MCF 10A (cell line): ENCODE measurements around the gene EIF2B2. TPM values are rescaled to one million over a fixed set of nuclear protein-coding genes. Genes with fewer than 3 reads are reported as not detected.
"Not testable (repeated sequence)": the region's sequence is repeated elsewhere in the genome, so short reads cannot be mapped to it uniquely, and the experiment has no call there.

Experiments used
- BruUV-seq: library from RNA; stranded (reverse); fragments of 400-500 nt; replicated peaks from 2 replicates; lab custom pipeline; 2021; lab: Mats Ljungman, UMichigan
- CTCF ChIA-PET: fragments of 300-600 bp; sonication (Branson Sonifier 250); formaldehyde crosslinking; extraction: SDS; loops from one replicate; lab custom pipeline; 2021; ENCODE audit warnings: antibody characterized with exemption, inconsistent platforms; lab: Yijun Ruan, JAX
- POLR2A ChIA-PET: fragments of 300-600, 350-650 bp; sonication (Branson Sonifier 250); formaldehyde crosslinking; extraction: SDS; loops from one replicate; lab custom pipeline; 2020; ENCODE audit warnings: antibody characterized with exemption, inconsistent platforms; lab: Yijun Ruan, JAX
- DNase-seq: peaks from one replicate; pipeline ENCODE4 v3.0.0-alpha.2; 2018; ENCODE audit not compliant: unreplicated experiment
- H3K27ac Mint-ChIP-seq: one replicate; pipeline ENCODE4 v1.8.0; 2022; ENCODE audit warnings: mild to moderate bottlenecking, low read depth, mixed read lengths; ENCODE audit not compliant: unreplicated experiment
- H3K27me3 Mint-ChIP-seq: one replicate; pipeline ENCODE4 v1.8.0; 2022; ENCODE audit warnings: mixed read lengths; ENCODE audit not compliant: insufficient read depth, unreplicated experiment
- H3K36me3 Mint-ChIP-seq: one replicate; pipeline ENCODE4 v1.8.0; 2022; ENCODE audit warnings: mild to moderate bottlenecking, moderate library complexity, mixed read lengths; ENCODE audit not compliant: insufficient read depth, unreplicated experiment
- H3K4me1 Mint-ChIP-seq: one replicate; pipeline ENCODE4 v1.8.0; 2022; ENCODE audit warnings: mixed read lengths; ENCODE audit not compliant: insufficient read depth, unreplicated experiment
- H3K4me3 Mint-ChIP-seq: one replicate; pipeline ENCODE4 v1.8.0; 2022; ENCODE audit warnings: mild to moderate bottlenecking, moderate library complexity, mixed read lengths; ENCODE audit not compliant: unreplicated experiment
- H3K9me3 Mint-ChIP-seq: one replicate; pipeline ENCODE4 v1.8.0; 2022; ENCODE audit warnings: mixed read lengths; ENCODE audit not compliant: unreplicated experiment
- intact Hi-C: fragments of 100-400 bp; cut with micrococcal nuclease; formaldehyde crosslinking; loops from 2 replicates; pipeline ENCODE4 v1.14.1; 2022
- total RNA-seq: library from RNA; stranded (reverse); gene quantifications from 2 replicates; pipeline ENCODE4 v1.2.3, GENCODE V29; 2022
- TF ChIP-seq, protein P1 (sequence below): fragments of 200-600 bp; IDR thresholded peaks from one replicate; pipeline ENCODE4 v1.8.0; 2022; ENCODE audit warnings: antibody characterized with exemption, mild to moderate bottlenecking; ENCODE audit not compliant: unreplicated experiment

Gene EIF2B2
- total RNA-seq, 1 experiment from 2014 or later: 53.8 TPM

DNA sequence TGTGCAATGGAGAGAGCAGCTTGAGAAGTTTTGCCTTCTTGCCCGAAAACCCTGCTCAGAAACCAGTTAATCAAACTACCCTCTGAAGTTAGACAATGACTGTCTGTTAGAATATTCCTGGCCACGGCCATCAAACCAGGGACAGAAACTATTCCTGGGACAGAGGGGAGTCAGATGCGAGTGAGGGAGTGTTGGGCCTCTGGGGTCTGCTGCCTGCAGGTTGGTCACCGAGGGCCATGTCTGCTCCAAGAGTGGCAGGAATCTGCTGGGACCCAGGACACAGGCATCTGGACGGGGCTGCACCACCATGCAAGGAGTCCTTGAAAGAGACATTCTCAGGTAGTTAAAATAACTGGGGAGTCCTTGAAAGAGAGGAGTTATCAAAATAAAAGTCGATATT lies 16.9 kb upstream of the EIF2B2 start:
- H3K27ac Mint-ChIP-seq: no peak overlapping the region
- no peaks in the 10 kb centered on the region for H3K36me3 Mint-ChIP-seq
- no peak overlapping the region for H3K4me3 Mint-ChIP-seq
- DNase-seq: no peak
- POLR2A ChIA-PET: no interaction called here
- CTCF ChIA-PET: interaction anchor here (1.0 to 1.2 kb wide), 2 partner anchors 40 to 48 kb away, joined by 3 to 4 read pairs; no protein-coding TSS in a partner anchor
- H3K9me3 Mint-ChIP-seq: no peaks in the 10 kb centered on the region
- no TSS peak for BruUV-seq
- no peaks in the 10 kb centered on the region for H3K27me3 Mint-ChIP-seq
- peaks cover 9% of the 10 kb centered on the region for H3K4me1 Mint-ChIP-seq
- TF ChIP-seq, protein P1, sequence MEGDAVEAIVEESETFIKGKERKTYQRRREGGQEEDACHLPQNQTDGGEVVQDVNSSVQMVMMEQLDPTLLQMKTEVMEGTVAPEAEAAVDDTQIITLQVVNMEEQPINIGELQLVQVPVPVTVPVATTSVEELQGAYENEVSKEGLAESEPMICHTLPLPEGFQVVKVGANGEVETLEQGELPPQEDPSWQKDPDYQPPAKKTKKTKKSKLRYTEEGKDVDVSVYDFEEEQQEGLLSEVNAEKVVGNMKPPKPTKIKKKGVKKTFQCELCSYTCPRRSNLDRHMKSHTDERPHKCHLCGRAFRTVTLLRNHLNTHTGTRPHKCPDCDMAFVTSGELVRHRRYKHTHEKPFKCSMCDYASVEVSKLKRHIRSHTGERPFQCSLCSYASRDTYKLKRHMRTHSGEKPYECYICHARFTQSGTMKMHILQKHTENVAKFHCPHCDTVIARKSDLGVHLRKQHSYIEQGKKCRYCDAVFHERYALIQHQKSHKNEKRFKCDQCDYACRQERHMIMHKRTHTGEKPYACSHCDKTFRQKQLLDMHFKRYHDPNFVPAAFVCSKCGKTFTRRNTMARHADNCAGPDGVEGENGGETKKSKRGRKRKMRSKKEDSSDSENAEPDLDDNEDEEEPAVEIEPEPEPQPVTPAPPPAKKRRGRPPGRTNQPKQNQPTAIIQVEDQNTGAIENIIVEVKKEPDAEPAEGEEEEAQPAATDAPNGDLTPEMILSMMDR: no peak
- intact Hi-C loops: no loop called here

DNA sequence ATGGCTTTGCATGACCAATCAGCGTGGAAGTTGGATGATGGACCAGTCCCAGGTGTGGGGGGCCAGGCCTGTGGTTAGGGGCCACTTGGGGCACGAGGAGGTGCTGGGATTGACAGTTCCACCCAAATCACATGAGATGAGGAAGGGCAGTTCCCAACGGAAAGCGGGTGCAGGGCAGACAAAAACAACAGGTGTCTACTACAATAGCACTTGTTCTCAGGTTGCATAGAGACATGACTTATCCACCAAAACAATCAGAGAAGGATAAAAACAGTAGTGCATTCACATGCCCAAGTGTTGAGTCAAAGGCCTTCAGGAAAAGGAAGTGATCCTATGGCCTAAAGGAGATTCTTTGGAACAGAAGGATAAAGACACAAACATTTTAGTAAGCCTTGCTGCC lies 14.6 kb upstream of the EIF2B2 start:
- H3K4me1 Mint-ChIP-seq: peaks cover 9% of the 10 kb centered on the region
- no peaks in the 10 kb centered on the region for H3K36me3 Mint-ChIP-seq
- TF ChIP-seq, protein P1: no peak
- CTCF ChIA-PET: no interaction called here
- BruUV-seq: no TSS peak
- no peaks in the 10 kb centered on the region for H3K9me3 Mint-ChIP-seq
- DNase-seq: peak; percentile 70
- peak overlapping the region; percentile 1 for H3K27ac Mint-ChIP-seq
- intact Hi-C loops: no loop called here
- no peak overlapping the region for H3K4me3 Mint-ChIP-seq
- POLR2A ChIA-PET: interaction anchor here (0.8 kb wide), 1 partner anchor 37 kb away, joined by 3 read pairs; no protein-coding TSS in a partner anchor
- H3K27me3 Mint-ChIP-seq: no peaks in the 10 kb centered on the region

DNA sequence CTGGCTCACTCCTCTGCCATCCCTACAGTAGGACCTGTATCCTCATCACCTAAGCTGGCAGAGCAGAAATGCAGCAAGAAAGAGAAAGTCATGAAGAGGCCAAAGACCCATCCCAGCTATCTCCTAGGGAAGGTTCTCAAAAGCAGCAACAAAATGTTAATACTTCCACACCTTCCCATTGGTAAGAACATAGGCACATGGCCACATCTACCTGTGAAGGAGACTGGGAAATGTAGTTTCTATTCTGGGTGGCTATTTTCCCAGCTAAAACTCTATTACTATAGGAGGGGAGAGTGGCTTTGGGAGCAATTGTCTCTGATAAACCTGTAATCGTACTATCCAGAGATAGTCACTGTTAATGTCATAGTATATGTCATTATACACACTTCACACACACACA lies 13.7 kb upstream of the EIF2B2 start:
- ChIA-PET CTCF (interaction anchor here (0.6 kb wide), 3 partner anchors 48 to 665 kb away, joined by 3 read pairs; no protein-coding TSS in a partner anchor), POLR2A (no interaction called here)
- Mint-ChIP-seq H3K9me3 (no peaks in the 10 kb centered on the region), H3K4me1 (peaks cover 9% of the 10 kb centered on the region), H3K27me3 (no peaks in the 10 kb centered on the region), H3K27ac (no peak overlapping the region), H3K36me3 (no peaks in the 10 kb centered on the region), H3K4me3 (no peak overlapping the region)
- no peak for DNase-seq
- intact Hi-C loops: no loop called here
- TF ChIP-seq, protein P1: no peak
- no TSS peak for BruUV-seq

DNA sequence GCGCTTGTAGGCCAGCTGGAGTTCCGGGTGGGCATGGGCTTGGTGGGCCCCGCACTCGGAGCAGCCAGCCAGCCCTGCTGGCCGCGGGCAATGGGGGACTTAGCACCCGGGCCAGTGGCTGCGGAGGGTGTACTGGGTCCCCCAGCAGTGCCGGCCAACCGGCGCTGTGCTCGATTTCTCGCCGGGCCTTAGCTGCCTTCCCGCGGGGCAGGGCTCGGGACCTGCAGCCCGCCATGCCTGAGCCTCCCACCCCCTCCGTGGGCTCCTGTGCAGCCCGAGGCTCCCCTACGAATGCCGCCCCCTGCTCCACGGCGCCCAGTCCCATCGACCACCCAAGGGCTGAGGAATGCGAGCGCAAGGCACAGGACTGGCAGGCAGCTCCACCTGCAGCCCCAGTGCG lies 8.5 kb upstream of the EIF2B2 start:
- H3K36me3 Mint-ChIP-seq, POLR2A ChIA-PET, H3K4me1 Mint-ChIP-seq, H3K4me3 Mint-ChIP-seq, DNase-seq, H3K27ac Mint-ChIP-seq, CTCF ChIA-PET, H3K9me3 Mint-ChIP-seq, intact Hi-C loops, H3K27me3 Mint-ChIP-seq, BruUV-seq: not testable (repeated sequence)

DNA sequence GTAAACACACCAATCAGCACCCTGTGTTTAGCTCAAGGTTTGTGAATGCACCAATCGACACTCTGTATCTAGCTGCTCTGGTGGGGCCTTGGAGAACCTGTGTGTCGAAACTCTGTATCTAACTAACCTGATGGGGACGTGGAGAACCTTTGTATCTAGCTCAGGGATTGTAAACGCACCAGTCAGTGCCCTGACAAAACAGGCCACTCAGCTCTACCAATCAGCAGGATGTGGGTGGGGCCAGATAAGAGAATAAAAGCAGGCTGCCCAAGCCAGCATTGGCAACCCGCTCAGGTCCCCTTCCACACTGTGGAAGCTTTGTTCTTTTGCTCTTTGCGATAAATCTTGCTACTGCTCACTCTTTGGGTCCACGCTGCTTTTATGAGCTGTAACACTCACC lies 6.9 kb upstream of the EIF2B2 start:
- H3K36me3 Mint-ChIP-seq, H3K4me1 Mint-ChIP-seq, intact Hi-C loops, H3K9me3 Mint-ChIP-seq, H3K27me3 Mint-ChIP-seq, H3K4me3 Mint-ChIP-seq, BruUV-seq, DNase-seq, H3K27ac Mint-ChIP-seq: not testable (repeated sequence)
- ChIA-PET CTCF (interaction anchor here (0.6 kb wide), 1 partner anchor 9 kb away, joined by 3 read pairs; no protein-coding TSS in a partner anchor), POLR2A (interaction anchor here (0.6 kb wide), 1 partner anchor 606 kb away, joined by 3 read pairs; no protein-coding TSS in a partner anchor)
